Erythroblast (primary cell): ENCODE data around the gene KLRF2.

Experiments used
- DNase-seq, 2 experiments: peaks; one replicate each; lab custom pipeline; 2025; lab: John Stamatoyannopoulos, UW
- GATA1 ChIP-seq: IDR thresholded peaks from 2 replicates; pipeline ENCODE4 v1.6.1; 2011; ENCODE audit warnings: low read depth, mild to moderate bottlenecking, control low read depth, low read length, moderate library complexity
- POLR2A ChIP-seq: IDR thresholded peaks from 2 replicates; pipeline ENCODE4 v1.6.1; 2011; ENCODE audit warnings: mild to moderate bottlenecking, low read length

KLRF2 gene

GRCh38 chr12:9907769-9908168, 26.5 kb downstream of the KLRF2 start:
- DNase-seq, result no peak
- TF ChIP-seq POLR2A, result no peak
- no peak for TF ChIP-seq GATA1

GRCh38 chr12:9908350-9908749, 27.1 kb downstream of the KLRF2 start:
- no peak for DNase-seq

GRCh38 chr12:9909724-9910123, 28.4 kb downstream of the KLRF2 start:
- no peak for DNase-seq
- TF ChIP-seq POLR2A, result no peak
- TF ChIP-seq GATA1, result no peak

More at GRCh38 chr12:9908350-9908749, 27.1 kb downstream of the KLRF2 start:
- TF ChIP-seq POLR2A (no peak), GATA1 (no peak)

DNA sequence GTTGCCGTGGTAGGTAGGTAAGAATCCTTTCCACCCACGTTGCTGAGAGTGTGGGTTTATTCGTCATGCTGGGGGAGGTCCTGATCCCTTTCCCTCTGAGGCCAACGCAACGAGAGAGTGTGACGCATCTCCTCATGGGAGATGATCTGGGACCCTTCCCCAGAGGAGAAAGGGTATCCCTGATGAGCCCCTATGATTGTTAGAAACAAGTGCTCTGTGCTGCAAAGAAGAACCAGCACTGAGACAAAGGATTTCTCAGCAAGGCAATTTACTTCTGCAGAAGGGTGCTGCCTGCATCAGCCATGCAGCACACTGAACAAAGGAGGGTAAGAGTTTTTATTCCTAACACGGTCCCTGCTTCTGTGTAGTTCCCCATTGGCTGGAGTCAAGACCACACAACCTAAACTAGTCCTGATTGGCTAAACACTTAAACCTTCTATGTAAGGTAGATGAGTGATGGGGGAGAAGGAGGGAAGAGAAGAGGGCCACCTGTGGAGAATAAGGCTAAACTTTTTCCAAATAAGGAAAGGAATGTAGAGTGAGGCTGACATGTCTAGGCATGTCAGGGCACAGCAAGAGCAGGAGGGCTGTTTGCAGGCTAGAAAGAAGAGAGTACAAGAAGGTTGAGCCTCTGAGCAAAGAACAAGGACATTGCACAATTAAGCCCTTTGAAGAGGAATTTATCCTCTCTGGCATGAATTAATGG, 29.6 kb downstream of the KLRF2 start:
- TF ChIP-seq POLR2A, result no peak
- TF ChIP-seq GATA1, result no peak
- DNase-seq, result no peak

GRCh38 chr12:9911708-9912107, 30.4 kb downstream of the KLRF2 start:
- DNase-seq, result no peak
- TF ChIP-seq GATA1 (no peak), POLR2A (no peak)

DNA sequence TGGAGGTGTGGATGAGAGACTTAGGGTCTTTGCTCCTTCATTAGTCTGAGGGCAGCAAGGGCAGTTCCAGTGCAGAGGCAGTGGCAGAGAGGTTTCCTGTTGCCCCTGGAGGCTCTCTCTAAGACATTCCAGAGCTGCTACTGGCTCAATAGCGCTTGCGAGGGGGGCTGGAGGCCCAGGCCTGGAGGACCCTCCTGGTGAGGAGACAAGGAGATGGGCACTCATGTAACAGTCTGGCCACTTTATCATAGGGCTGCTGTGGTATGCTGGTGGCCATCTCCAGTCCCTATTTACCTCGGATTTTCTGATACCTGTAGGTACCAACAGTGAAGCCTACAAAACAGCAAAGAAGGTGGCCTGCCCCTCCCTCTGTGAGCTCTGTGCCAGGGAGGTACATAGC, 38.2 kb downstream of the KLRF2 start:
- DNase-seq, result no peak
- no peak for TF ChIP-seq POLR2A
- no peak for TF ChIP-seq GATA1

- no peak for TF ChIP-seq GATA1
- TF ChIP-seq POLR2A, result no peak
- DNase-seq, result no peak
Observed at GRCh38 chr12:9920451-9920850, 39.2 kb downstream of the KLRF2 start.

DNA sequence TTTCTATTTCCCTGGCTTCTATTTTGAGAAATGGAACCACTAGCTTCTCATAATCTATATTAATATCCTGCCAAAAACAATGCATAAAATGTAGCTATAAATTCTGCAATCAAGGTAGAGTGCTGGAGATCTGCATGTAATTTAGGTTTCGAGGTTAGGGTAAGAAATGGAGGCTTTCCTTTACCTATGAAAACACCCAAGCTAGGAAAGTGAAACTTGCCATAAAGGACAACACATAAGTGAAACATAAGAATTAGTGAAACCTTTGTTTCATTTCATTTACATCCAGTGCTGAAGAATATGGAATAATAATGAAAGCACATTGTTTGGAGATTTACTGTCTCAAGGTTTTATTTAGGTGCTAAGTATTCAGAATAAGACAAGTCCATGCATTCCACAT, 41.1 kb downstream of the KLRF2 start:
- DNase-seq, result no peak
- TF ChIP-seq GATA1, result no peak
- TF ChIP-seq POLR2A, result no peak

- TF ChIP-seq POLR2A, result no peak
- DNase-seq, result peak; percentile 26 to 38
Observed at GRCh38 chr12:9925705-9926393, 44.6 kb downstream of the KLRF2 start.

- no peak for DNase-seq
- TF ChIP-seq GATA1 (no peak), POLR2A (no peak)
Observed at GRCh38 chr12:9926876-9927275, 45.6 kb downstream of the KLRF2 start.

- TF ChIP-seq POLR2A (no peak), GATA1 (no peak)
- no peak for DNase-seq
Observed at GRCh38 chr12:9928607-9929006, 47.3 kb downstream of the KLRF2 start.

GRCh38 chr12:9931245-9931644, 50.0 kb downstream of the KLRF2 start:
- no peak for TF ChIP-seq GATA1
- no peak for TF ChIP-seq POLR2A
- no peak for DNase-seq

- TF ChIP-seq POLR2A (no peak), GATA1 (no peak)
- DNase-seq, result no peak
Observed at GRCh38 chr12:9932270-9932669, 51.0 kb downstream of the KLRF2 start, which contains the start of gene CLEC2A. Gene CLEC2A, minus strand, starts transcription at chr12:9932370. Its CDS starts 41 bp downstream, at chr12:9932329.

DNA sequence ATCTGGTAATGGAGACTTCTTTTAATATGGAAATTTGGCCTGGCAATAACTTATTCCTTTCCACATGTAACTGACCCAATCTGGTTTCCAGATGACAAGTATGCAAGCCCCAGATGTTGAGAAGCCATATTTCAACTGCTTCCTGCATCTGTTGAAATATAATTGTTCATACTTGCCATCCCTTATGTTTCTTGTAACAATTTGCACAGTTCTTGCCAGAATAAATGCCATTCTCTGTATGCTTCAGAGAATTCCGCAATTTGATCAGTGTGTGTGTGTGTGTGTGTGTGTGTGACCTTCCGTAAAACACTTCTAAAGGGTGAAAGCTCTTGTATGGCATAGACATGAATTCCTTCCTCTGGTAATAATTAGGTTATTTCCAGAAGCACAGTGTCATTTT, 52.7 kb downstream of the KLRF2 start:
- DNase-seq, result no peak
- no peak for TF ChIP-seq POLR2A
- TF ChIP-seq GATA1, result no peak

GRCh38 chr12:9935026-9935425, 53.7 kb downstream of the KLRF2 start:
- DNase-seq, result no peak
- TF ChIP-seq GATA1, result no peak
- TF ChIP-seq POLR2A, result no peak
